ENCODE data around the gene TUBA1A. TPM values are rescaled to one million over a fixed set of nuclear protein-coding genes. Genes with fewer than 3 reads are reported as not detected.
"Not testable (repeated sequence)": the region's sequence is repeated elsewhere in the genome, so short reads cannot be mapped to it uniquely, and the experiment has no call there.

Gene TUBA1A
- polyA plus RNA-seq, 5 donors: 446 to 619 (median 564) TPM

DNA sequence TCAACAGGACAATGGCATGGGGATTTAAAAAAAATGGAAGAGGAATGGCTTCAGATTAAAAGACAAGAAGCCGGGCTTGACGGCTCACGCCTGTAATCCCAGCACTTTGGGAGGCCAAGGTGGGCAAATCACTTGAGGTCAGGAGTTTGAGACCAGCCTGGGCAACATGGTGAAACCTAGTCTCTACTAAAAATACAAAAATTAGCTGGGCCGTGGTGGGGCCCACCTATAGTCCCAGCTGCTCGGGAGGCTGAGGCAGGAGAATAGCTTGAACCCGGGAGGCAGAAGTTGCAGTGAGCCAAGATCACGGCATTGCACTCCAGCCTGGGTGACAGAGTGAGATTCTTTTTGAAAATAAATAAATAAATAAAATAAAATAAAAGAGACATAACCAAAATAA, 21.8 kb upstream of the TUBA1A start:
- not testable (repeated sequence) for DNase-seq

- no peak for DNase-seq
Measured at GRCh38 chr12:49208676-49209075, 19.8 kb upstream of the TUBA1A start.

DNA sequence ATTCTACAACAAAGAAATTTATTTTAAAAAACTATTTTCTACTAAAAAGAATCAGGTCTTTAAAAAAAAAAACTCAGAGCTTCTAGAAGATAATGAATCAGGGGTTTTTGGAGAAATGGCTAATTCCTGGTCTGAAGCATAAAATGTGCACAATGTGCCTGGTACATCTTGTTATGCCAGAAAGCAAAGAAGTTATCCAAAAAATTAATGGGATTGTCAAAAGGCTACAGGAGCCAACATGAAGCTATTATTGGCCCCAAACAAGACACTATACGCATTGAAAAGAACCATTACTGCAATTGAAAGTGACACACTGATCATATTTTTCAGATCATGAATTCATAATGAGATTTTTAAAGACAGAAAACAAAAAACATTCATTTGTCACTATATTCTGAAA, 19.3 kb upstream of the TUBA1A start:
- no peak for DNase-seq

- no peak for DNase-seq
Measured at GRCh38 chr12:49206389-49206788, 17.5 kb upstream of the TUBA1A start.

- peak in 1 of 2 donors; percentile 52 for DNase-seq
Measured at GRCh38 chr12:49201595-49202295, 12.9 kb upstream of the TUBA1A start.

- peak; percentile 84 to 86 for DNase-seq
Measured at GRCh38 chr12:49200919-49201594, 12.2 kb upstream of the TUBA1A start.

DNA sequence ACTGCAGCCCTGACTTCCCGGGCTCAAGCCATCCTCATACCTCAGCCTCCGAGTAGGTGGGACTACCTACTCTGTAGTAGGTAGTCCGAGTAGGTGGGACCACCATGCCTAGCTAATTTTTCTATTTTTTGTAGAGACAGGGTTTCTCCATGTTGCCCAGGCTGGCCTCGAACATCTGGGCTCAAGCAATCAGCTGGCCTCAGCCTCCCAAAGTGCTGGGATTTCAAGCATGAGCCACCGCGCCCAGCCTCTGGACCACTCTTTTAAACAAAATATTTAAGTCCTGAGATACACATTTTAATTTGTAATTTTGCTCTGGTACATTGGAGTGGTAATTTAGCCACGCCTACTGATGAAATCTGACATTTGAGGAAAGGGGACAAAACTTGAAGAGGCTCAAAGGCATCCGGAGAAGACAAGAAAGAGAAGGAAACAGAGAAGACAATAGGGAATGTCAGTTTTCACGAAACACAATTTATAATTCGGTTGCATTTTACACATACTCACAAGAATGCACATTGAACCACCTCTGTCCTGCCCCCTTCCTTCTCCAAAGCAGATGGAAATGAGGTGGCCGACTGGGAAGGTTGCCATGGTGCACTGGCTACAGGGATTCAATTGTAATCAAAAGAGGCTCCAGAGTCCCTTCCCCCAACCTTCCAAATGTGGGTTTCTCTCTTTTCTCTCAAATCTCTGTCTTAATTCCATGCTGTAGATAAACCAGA, 9.7 kb upstream of the TUBA1A start:
- no peak for DNase-seq

GRCh38 chr12:49197256-49197655, 8.4 kb upstream of the TUBA1A start:
- no peak for DNase-seq

DNA sequence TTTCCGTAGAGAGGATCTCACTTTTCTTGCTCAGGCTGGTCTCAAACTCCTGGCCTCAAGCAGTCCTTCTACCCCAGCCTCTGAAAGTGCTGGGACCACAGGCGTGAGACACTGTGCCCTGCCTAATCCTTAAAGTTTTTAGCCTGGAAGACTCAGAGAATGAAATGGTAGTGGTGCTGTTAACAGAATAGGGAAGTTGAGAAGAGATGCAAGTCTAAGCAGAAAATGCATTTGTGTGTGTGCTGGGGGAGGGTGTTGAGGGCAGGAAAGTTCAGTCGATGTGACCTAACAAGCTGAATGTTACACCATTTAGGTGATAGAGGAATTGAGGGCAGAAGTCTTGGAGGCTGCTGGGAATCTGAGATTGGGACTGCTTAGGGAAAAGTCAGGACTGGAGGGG, 6.9 kb upstream of the TUBA1A start:
- no peak for DNase-seq

- not testable (repeated sequence) for DNase-seq
Measured at GRCh38 chr12:49193746-49194145, 4.9 kb upstream of the TUBA1A start.

DNA sequence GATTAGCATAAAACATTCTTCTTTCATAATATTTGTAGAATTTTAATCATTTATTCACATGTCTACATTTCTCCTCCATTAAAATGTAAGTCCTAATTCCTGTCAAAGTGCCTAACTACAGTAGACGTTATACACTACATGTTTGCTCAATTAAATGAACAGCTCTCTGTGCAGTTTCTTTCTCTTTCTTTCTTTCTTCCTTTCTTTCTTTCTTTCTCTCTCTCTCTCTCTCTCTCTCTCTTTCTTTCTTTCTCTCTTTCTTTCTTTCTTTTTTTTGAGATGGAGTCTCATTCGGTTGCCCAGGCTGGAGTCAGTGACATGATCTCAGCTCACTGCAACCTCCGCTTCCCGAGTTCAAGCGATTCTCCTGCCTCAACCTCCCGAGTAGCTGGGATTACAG, 2.6 kb upstream of the TUBA1A start:
- not testable (repeated sequence) for DNase-seq

DNA sequence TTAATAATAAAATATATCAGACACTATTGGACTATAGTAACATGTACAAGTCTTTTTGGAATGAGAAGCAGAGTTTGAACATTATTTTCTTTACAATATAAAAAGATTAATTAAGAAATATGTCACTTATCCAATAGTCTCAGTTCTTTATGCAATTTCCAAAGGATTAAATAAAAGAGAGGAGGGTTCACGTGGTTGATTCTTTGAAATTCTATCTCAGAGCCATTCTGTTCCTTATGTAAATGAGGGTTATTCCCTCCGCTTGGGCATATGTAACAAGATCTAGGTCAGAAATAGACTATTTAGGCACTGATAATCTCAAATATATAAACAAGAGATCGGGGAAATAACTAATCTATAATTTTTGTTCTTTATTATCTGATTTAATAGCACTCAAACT, 2.1 kb upstream of the TUBA1A start:
- DNase-seq: no peak

GRCh38 chr12:49189731-49190716, 1.1 kb upstream of the TUBA1A start:
- DNase-seq: no peak

GRCh38 chr12:49188201-49188915, 522 bp downstream of the TUBA1A start:
- DNase-seq: peak; percentile 82 to 85

DNA sequence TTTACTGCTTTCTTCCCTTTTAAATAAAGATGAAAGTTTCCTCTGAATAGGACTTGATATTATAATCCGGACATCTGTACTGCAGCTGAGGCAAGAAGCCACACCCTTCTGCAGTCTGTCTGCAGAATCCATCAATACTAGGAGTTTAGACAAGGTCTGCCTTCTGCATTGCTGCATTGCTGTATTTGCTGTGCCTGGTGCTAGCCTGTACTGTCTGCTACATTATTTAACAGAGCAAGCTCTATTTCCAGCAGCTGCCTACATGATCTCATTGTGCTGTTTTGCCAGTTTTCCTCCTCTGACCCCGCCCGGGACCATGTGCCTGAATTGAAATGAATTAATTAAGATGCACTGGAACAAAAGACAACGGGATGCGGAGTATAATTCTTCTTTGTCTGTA, 1.7 kb downstream of the TUBA1A start:
- DNase-seq: peak; percentile 38 to 54

DNA sequence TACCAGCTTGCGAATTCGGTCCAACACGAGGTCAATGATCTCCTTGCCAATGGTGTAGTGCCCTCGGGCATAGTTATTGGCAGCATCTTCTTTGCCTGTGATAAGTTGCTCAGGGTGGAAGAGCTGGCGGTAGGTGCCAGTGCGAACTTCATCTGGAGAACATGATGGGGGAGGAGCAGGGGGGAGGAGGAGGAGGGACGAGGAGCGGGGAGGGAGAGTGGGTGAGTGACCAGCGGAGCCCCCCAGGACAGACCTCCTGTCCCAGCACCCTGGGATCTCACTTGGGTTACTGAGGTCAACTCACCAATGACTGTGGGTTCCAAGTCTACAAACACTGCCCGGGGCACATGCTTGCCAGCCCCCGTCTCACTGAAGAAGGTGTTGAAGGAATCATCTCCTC, 2.6 kb downstream of the TUBA1A start:
- DNase-seq: not testable (repeated sequence)

DNA sequence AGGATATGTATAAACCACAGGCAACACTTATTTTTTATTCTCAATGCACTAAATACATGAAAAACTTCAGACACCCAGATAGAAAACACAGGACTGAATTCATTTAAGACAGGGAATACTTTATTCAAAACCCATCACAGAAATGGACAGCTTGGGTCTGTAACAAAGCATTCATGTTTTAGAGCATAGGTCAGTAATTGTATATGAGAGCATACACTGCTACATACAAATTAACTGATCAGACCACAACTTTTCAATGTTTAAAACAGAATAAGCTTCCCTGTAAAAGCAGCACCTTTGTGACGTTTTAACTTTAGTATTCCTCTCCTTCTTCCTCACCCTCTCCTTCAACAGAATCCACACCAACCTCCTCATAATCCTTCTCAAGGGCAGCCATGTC, 4.2 kb downstream of the TUBA1A start:
- DNase-seq: not testable (repeated sequence)

DNA sequence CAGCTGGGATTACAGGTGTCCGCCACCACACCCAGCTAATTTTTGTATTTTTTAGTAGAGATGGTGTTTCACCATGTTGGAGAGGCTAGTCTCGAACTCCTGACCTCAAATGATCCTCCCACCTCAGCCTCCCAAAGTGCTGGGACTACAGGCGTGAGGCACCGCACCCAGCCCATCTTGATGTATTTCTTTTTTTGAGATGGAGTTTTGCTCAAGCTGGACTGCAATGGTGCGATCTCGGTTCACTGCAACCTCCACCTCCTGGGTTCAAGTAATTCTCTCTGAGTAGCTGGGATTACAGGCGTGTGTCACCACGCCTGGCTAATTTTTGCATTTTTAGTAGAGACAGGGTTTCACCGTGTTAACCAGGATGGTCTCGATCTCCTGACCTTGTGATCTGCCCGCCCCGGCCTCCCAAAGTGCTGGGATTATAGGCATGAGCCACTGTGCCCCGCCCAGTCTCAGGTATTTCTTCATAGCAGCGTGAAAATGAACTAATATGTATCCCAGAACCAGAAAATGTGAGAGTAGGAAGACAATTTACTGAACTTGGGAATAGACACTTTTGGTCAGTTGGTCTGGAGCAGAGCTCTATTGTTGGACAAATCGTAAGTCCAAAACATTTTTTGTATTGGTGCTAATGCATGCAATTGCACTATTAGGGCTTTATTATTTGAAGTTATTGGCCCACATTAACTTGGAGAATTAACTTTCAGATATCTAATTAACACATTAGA, 5.5 kb downstream of the TUBA1A start:
- not testable (repeated sequence) for DNase-seq

- no peak for DNase-seq
Measured at GRCh38 chr12:49174218-49174617, 14.7 kb downstream of the TUBA1A start.

- no peak for DNase-seq
Measured at GRCh38 chr12:49170924-49171323, 18.0 kb downstream of the TUBA1A start.

All from right lung (tissue), 5 donors.